GM12892 (cell line): ENCODE measurements around the gene PRR36.

Experiments
- POLR2A ChIP-seq: IDR thresholded peaks from 2 replicates; pipeline ENCODE4 v1.6.1; 2011; ENCODE audit warnings: low read depth, low read length, control low read depth
- POLR2AphosphoS5 ChIP-seq: IDR thresholded peaks from 2 replicates; pipeline ENCODE4 v1.6.1; 2011; ENCODE audit warnings: low read depth, low read length, control low read depth
- TAF1 ChIP-seq: IDR thresholded peaks from 2 replicates; pipeline ENCODE4 v1.6.1; 2011; ENCODE audit warnings: low read depth, mild to moderate bottlenecking, control low read depth, low read length, borderline replicate concordance

GRCh38 chr19:7921302-7921966, 47.2 kb upstream of the PRR36 start:
- TF ChIP-seq POLR2A (no peak), POLR2AphosphoS5 (no peak), TAF1 (no peak)
